H1 (cell line): Measurements from ENCODE around the gene TRABD2B. TPM values are rescaled to one million over a fixed set of nuclear protein-coding genes. Genes with fewer than 3 reads are reported as not detected.

ENCODE experiments used
- CTCF ChIA-PET: fragments of 300-600 bp; sonication (Branson Sonifier 250); formaldehyde crosslinking; loops from one replicate; lab custom pipeline; 2021; ENCODE audit not compliant: partially characterized antibody; lab: Charles Lee
- POLR2A ChIA-PET: fragments of 300-600 bp; sonication (Branson Sonifier 250); formaldehyde crosslinking; loops from one replicate; lab custom pipeline; 2021; ENCODE audit warnings: inconsistent platforms; ENCODE audit not compliant: partially characterized antibody; lab: Charles Lee
- DNase-seq, 2 experiments: peaks; one replicate each; pipeline versions ENCODE4 v3.0.0 to v3.0.0-alpha.2; 2010 to 2022; ENCODE audit warnings: low spot score in 2 of 2, low read depth in 1 of 2, mixed read lengths in 1 of 2
- FAIRE-seq: peaks from 2 replicates; lab custom pipeline; 2011; peaks lifted over from hg19 to GRCh38; lab: Jason Lieb, UNC
- H2AFZ ChIP-seq: 2 replicates; pipeline ENCODE4 v1.8.1; 2012; ENCODE audit warnings: low read length, inconsistent platforms
- H2AK5ac ChIP-seq: 2 replicates; pipeline ENCODE4 v1.6.1; 2013; ENCODE audit warnings: low read depth, low read length
- H2BK120ac ChIP-seq: replicated peaks from 2 replicates; pipeline ENCODE3; 2013; ENCODE audit warnings: low read depth, low read length, inconsistent platforms
- H2BK12ac ChIP-seq: 2 replicates; pipeline ENCODE4 v1.6.1; 2013; ENCODE audit warnings: low read depth, low read length
- H2BK15ac ChIP-seq: 2 replicates; pipeline ENCODE4 v1.6.1; 2013; ENCODE audit warnings: low read length
- H2BK20ac ChIP-seq: 2 replicates; pipeline ENCODE4 v1.6.1; 2013; ENCODE audit warnings: low read length
- H2BK5ac ChIP-seq: 2 replicates; pipeline ENCODE4 v1.6.1; 2013; ENCODE audit warnings: low read depth, low read length
- H3K14ac ChIP-seq: 2 replicates; pipeline ENCODE4 v1.6.1; 2013; ENCODE audit warnings: inconsistent platforms; ENCODE audit not compliant: insufficient read length
- H3K18ac ChIP-seq: 2 replicates; pipeline ENCODE4 v1.6.1; 2013; ENCODE audit warnings: low read length; ENCODE audit errors: extremely low read depth
- H3K23ac ChIP-seq: 2 replicates; pipeline ENCODE4 v1.6.1; 2013; ENCODE audit warnings: inconsistent platforms; ENCODE audit not compliant: insufficient read length
- H3K23me2 ChIP-seq: 2 replicates; pipeline ENCODE4 v1.6.1; 2013; ENCODE audit warnings: low read depth, low read length
- H3K27ac ChIP-seq: 2 replicates; pipeline ENCODE4 v1.6.1; 2011; ENCODE audit warnings: low read depth, low read length, inconsistent platforms
- H3K27me3 ChIP-seq, 4 experiments: replicated peaks in 1 of 4; 1 replicate in 1 of 4; 2 replicates in 3 of 4; pipeline versions ENCODE4 v1.6.1 to v1.8.1; 2011 to 2013; ENCODE audit warnings: low read length in 3 of 4, mild to moderate bottlenecking in 3 of 4, inconsistent platforms in 2 of 4, mixed read lengths in 2 of 4, moderate library complexity in 1 of 4; ENCODE audit not compliant: control insufficient read depth in 3 of 4, insufficient read depth in 3 of 4; ENCODE audit errors: extremely low read depth in 1 of 4
- H3K36me3 ChIP-seq, 4 experiments: 2 replicates each; pipeline versions ENCODE4 v1.6.1 to v1.8.1; 2011 to 2013; ENCODE audit warnings: mild to moderate bottlenecking in 4 of 4, low read length in 3 of 4, moderate library complexity in 2 of 4, control low read depth in 1 of 4, inconsistent platforms in 1 of 4; ENCODE audit not compliant: insufficient read depth in 4 of 4, control insufficient read depth in 2 of 4
- H3K4ac ChIP-seq: replicated peaks from 2 replicates; pipeline ENCODE3; 2013; ENCODE audit warnings: low read length, low read depth, mixed read lengths, inconsistent platforms; ENCODE audit not compliant: insufficient read length
- H3K4me1 ChIP-seq, 4 experiments: replicated peaks in 1 of 4; 1 replicate in 1 of 4; 2 replicates in 3 of 4; pipeline versions ENCODE4 v1.6.1 to v1.8.1; 2011 to 2013; ENCODE audit warnings: low read length in 3 of 4, inconsistent platforms in 2 of 4, mixed read lengths in 1 of 4; ENCODE audit not compliant: insufficient read depth in 4 of 4, control insufficient read depth in 3 of 4
- H3K4me2 ChIP-seq, 2 experiments: 2 replicates each; pipeline versions ENCODE4 v1.6.1 to v1.8.1; 2011 to 2013; ENCODE audit warnings: low read depth in 2 of 2, low read length in 2 of 2, control low read depth in 1 of 2, inconsistent platforms in 1 of 2, mild to moderate bottlenecking in 1 of 2; ENCODE audit not compliant: insufficient read depth in 1 of 2
- H3K4me3 ChIP-seq, 4 experiments: fragments of 200-600, 300-600 bp in 1 of 4; sonication (generic), shearing (Covaris generic), sonication (Bioruptor Twin) in 1 of 4; 2 replicates each; pipeline versions ENCODE4 v1.5.1 to v1.8.1; 2011 to 2016; ENCODE audit warnings: low read length in 4 of 4, low read depth in 3 of 4, control low read depth in 2 of 4, inconsistent platforms in 2 of 4, mild to moderate bottlenecking in 2 of 4, mixed read lengths in 1 of 4, moderate library complexity in 1 of 4; ENCODE audit not compliant: insufficient read depth in 2 of 4; ENCODE audit errors: extremely low read depth in 1 of 4
- H3K56ac ChIP-seq: replicated peaks from 2 replicates; pipeline ENCODE3; 2013; ENCODE audit warnings: low read depth, mild to moderate bottlenecking, mixed read lengths, low read length, inconsistent platforms; ENCODE audit not compliant: insufficient read length
- H3K79me1 ChIP-seq: 2 replicates; pipeline ENCODE4 v1.6.1; 2013; ENCODE audit warnings: low read depth, low read length, control low read depth
- H3K79me2 ChIP-seq, 2 experiments: 2 replicates each; pipeline versions ENCODE4 v1.6.1 to v1.8.1; 2012 to 2013; ENCODE audit warnings: low read length in 2 of 2, mild to moderate bottlenecking in 2 of 2, inconsistent platforms in 1 of 2; ENCODE audit not compliant: insufficient read depth in 2 of 2, control insufficient read depth in 1 of 2
- H3K9ac ChIP-seq, 4 experiments: replicated peaks in 1 of 4; 1 replicate in 1 of 4; 2 replicates in 3 of 4; pipeline versions ENCODE4 v1.6.1 to v1.8.1; 2011 to 2013; ENCODE audit warnings: low read depth in 3 of 4, low read length in 3 of 4, control low read depth in 2 of 4, mild to moderate bottlenecking in 2 of 4, moderate library complexity in 2 of 4, inconsistent platforms in 1 of 4; ENCODE audit errors: extremely low read depth in 1 of 4
- H3K9me3 ChIP-seq, 2 experiments: 2 replicates each; pipeline versions ENCODE4 v1.6.1 to v1.8.1; 2012 to 2013; ENCODE audit warnings: mild to moderate bottlenecking in 2 of 2, moderate library complexity in 2 of 2, control low read depth in 1 of 2, inconsistent platforms in 1 of 2, low read depth in 1 of 2, low read length in 1 of 2, mixed read lengths in 1 of 2; ENCODE audit not compliant: insufficient read depth in 2 of 2
- H4K20me1 ChIP-seq, 2 experiments: replicated peaks in 1 of 2; 2 replicates each; pipeline versions ENCODE3 to v1.8.1; 2011 to 2013; ENCODE audit warnings: inconsistent platforms in 2 of 2, low read length in 2 of 2, mild to moderate bottlenecking in 1 of 2; ENCODE audit not compliant: insufficient read depth in 2 of 2, control insufficient read depth in 1 of 2
- H4K5ac ChIP-seq: 2 replicates; pipeline ENCODE4 v1.6.1; 2013; ENCODE audit warnings: low read length, low read depth, mixed read lengths, inconsistent platforms; ENCODE audit not compliant: insufficient read length
- H4K8ac ChIP-seq: 2 replicates; pipeline ENCODE4 v1.8.0; 2013; ENCODE audit warnings: mild to moderate bottlenecking, moderate library complexity, low read length, inconsistent platforms; ENCODE audit not compliant: insufficient read depth; ENCODE audit errors: extremely low read depth
- H4K91ac ChIP-seq: replicated peaks from 2 replicates; pipeline ENCODE3; 2013; ENCODE audit warnings: low read length, mixed read lengths, inconsistent platforms; ENCODE audit not compliant: insufficient read length
- ASH2L ChIP-seq: fragments of 200-600, 300-600 bp; sonication (generic); IDR thresholded peaks from one replicate; pipeline ENCODE4 v1.7.1; 2017; ENCODE audit warnings: low read length
- CTBP2 ChIP-seq: IDR thresholded peaks from 2 replicates; pipeline ENCODE4 v1.7.0; 2011; ENCODE audit warnings: borderline replicate concordance, mild to moderate bottlenecking, moderate library complexity, mixed read lengths, low read length; ENCODE audit not compliant: insufficient read depth, insufficient read length
- EP300 ChIP-seq, 2 experiments: IDR thresholded peaks; 1 replicate in 1 of 2; 2 replicates in 1 of 2; pipeline ENCODE4 v1.6.1; 2011 to 2012; ENCODE audit warnings: low read depth in 2 of 2, low read length in 2 of 2, mild to moderate bottlenecking in 2 of 2, borderline replicate concordance in 1 of 2, inconsistent platforms in 1 of 2, moderate library complexity in 1 of 2
- GABPA ChIP-seq: IDR thresholded peaks from 2 replicates; pipeline ENCODE4 v1.6.1; 2011; ENCODE audit warnings: mild to moderate bottlenecking, low read length, moderate library complexity, borderline replicate concordance; ENCODE audit not compliant: insufficient read depth
- JUN ChIP-seq: IDR thresholded peaks from 2 replicates; pipeline ENCODE4 v1.6.1; 2011; ENCODE audit warnings: low read depth, mild to moderate bottlenecking, improper control_type of control experiment, low read length
- JUND ChIP-seq: IDR thresholded peaks from 2 replicates; pipeline ENCODE4 v1.6.1; 2011; ENCODE audit warnings: mild to moderate bottlenecking, improper control_type of control experiment, low read length
- MAFK ChIP-seq: IDR thresholded peaks from 2 replicates; pipeline ENCODE4 v1.6.1; 2012; ENCODE audit warnings: low read depth, mild to moderate bottlenecking, improper control_type of control experiment, low read length
- NANOG ChIP-seq: IDR thresholded peaks from 2 replicates; pipeline ENCODE4 v1.6.1; 2011; ENCODE audit warnings: low read length, low read depth, mild to moderate bottlenecking, inconsistent platforms; ENCODE audit not compliant: insufficient read depth, poor library complexity, severe bottlenecking
- SUZ12 ChIP-seq: fragments of 200-600 bp; sonication (generic); IDR thresholded peaks from 2 replicates; pipeline ENCODE4 v1.6.1; 2012; ENCODE audit warnings: mild to moderate bottlenecking, inconsistent platforms, low read length, moderate library complexity, mixed read lengths
- TAF7 ChIP-seq: optimal IDR thresholded peaks from 2 replicates; pipeline ENCODE3; 2011; ENCODE audit warnings: low read depth, mild to moderate bottlenecking, inconsistent platforms, low read length, moderate library complexity, borderline replicate concordance
- TCF12 ChIP-seq: IDR thresholded peaks from 2 replicates; pipeline ENCODE4 v1.6.1; 2011; ENCODE audit warnings: low read depth, mild to moderate bottlenecking, low read length
- YY1 ChIP-seq: IDR thresholded peaks from 2 replicates; pipeline ENCODE4 v1.6.1; 2011; ENCODE audit warnings: low read depth, mild to moderate bottlenecking, low read length
- ZNF274 ChIP-seq: IDR thresholded peaks from 2 replicates; pipeline ENCODE4 v1.7.0; 2012; ENCODE audit warnings: low read length, borderline replicate concordance; ENCODE audit errors: extremely low read depth
- WGBS, 2 experiments: shearing (Covaris generic) in 1 of 2; methylation state at CpG; one replicate each; pipeline versions ENCODE4 v1.1.6 to v1.1.7; 2013 to 2015; ENCODE audit warnings: low lambda C conversion rate in 2 of 2, mixed read lengths in 2 of 2, inconsistent platforms in 1 of 2, low coverage in 1 of 2, missing lambda C conversion rate in 1 of 2; ENCODE audit not compliant: insufficient replicate concordance in 2 of 2, insufficient coverage in 1 of 2, insufficient read length in 1 of 2; ENCODE audit errors: extremely low coverage in 1 of 2, missing lambda C conversion rate in 1 of 2; 5-methylcytosine and 5-hydroxymethylcytosine counted together
- polyA plus RNA-seq, 7 experiments: library from polyadenylated mRNA; depleted of rRNA in 3 of 7; stranded (reverse) in 5 of 7; unstranded in 2 of 7; fragments of >200 nt in 5 of 7; fragments of 200-250 nt in 2 of 7; gene quantifications; 1 replicate in 5 of 7; 2 replicates in 1 of 7; 4 replicates in 1 of 7; pipeline versions ENCODE4 v1.2.1 to v1.2.3, GENCODE V29; 2011 to 2013; ENCODE audit warnings: missing spikeins in 2 of 7, mixed read lengths in 2 of 7
- total RNA-seq: library from RNA; stranded (reverse); fragmentation: NEBNext Ultra II Directional; extraction: Animal tissue kit (Norgen Biotek cat#: 25700); gene quantifications from 2 replicates; pipeline ENCODE4 v1.2.1, GENCODE V29; 2021
- TF ChIP-seq, protein P1 (sequence below): IDR thresholded peaks from 2 replicates; pipeline ENCODE4 v1.6.1; 2012; ENCODE audit warnings: inconsistent platforms

TRABD2B gene
- total and polyA plus RNA-seq, 2 of the 8 experiments (the other 6 are each of a cell fraction or from before 2014, with no cell fraction given) = 0.95 to 3.4 TPM

DNA sequence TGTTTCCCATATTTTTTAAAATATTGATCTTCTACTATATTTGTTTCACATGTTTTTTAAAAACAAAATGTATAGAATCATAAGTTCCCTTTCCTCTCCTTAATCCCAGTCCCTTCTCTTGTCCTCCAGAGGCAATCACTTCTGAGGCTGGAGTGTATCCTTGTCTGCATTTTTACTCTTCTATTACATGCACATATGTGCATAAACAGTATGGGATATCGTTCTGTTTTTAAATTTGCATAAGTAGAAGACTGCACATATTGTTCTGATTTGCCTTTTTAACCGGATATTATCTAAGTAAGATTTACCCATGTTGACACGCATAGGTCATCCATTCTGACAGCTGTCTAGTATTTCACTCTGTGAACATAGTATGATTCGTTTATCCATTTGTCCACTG lies 142.0 kb downstream of the TRABD2B start:
- WGBS, 2 experiments = 80% methylated on average over 4 of the region's 4 CpGs; no CpG with 5 or more reads in 1 of the 2 experiments
- TF ChIP-seq JUN = no peak
- TF ChIP-seq SUZ12 = no peak
- TF ChIP-seq, protein P1, sequence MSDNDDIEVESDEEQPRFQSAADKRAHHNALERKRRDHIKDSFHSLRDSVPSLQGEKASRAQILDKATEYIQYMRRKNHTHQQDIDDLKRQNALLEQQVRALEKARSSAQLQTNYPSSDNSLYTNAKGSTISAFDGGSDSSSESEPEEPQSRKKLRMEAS = no peak
- TF ChIP-seq NANOG = no peak
- TF ChIP-seq EP300 (IDR thresholded peaks at IDR 0.05; ENCODE audit: borderline replicate concordance in 1 of 2, low read depth in 2 of 2, low read length in 2 of 2) = no peak
- no peak for TF ChIP-seq TAF7
- no peak for TF ChIP-seq CTBP2
- TF ChIP-seq TCF12 = no peak
- no peak for TF ChIP-seq YY1
- TF ChIP-seq ZNF274 = no peak
- no peak for TF ChIP-seq GABPA
- no peak for TF ChIP-seq JUND
- TF ChIP-seq MAFK = no peak
- no peak for TF ChIP-seq ASH2L

More for the DNA sequence above, 142.0 kb downstream of the TRABD2B start:
- H3K4ac ChIP-seq = no peak overlapping the region
- H3K79me1 ChIP-seq = no peaks in the 10 kb centered on the region; the same call in 1 of the 2 replicates
- H3K4me1 ChIP-seq = no peaks in the 10 kb centered on the region; a peak in 2 of 7 replicates
- no peaks in the 10 kb centered on the region for H3K36me3 ChIP-seq
- no peaks in the 10 kb centered on the region for H3K23me2 ChIP-seq
- POLR2A ChIA-PET = no interaction called here
- no peak overlapping the region for H4K5ac ChIP-seq
- H3K14ac ChIP-seq = no peak overlapping the region
- H3K27ac ChIP-seq = no peak overlapping the region
- H3K9ac ChIP-seq = no peak overlapping the region
- no peaks in the 10 kb centered on the region for H4K20me1 ChIP-seq
- no peak overlapping the region for H2BK12ac ChIP-seq
- H2BK120ac ChIP-seq = no peak overlapping the region
- no peak overlapping the region for H4K91ac ChIP-seq
- no peak overlapping the region for H3K4me2 ChIP-seq
- H2BK15ac ChIP-seq = no peak overlapping the region
- FAIRE-seq = no peak
- no peak overlapping the region for H2AK5ac ChIP-seq
- no peaks in the 10 kb centered on the region for H3K79me2 ChIP-seq
- H2BK5ac ChIP-seq = no peak overlapping the region
- H3K27me3 ChIP-seq = no peaks in the 10 kb centered on the region
- H2AFZ ChIP-seq = no peak overlapping the region
- CTCF ChIA-PET = no interaction called here
- no peak overlapping the region for H3K23ac ChIP-seq
- H2BK20ac ChIP-seq = no peak overlapping the region
- no peak overlapping the region for H3K4me3 ChIP-seq
- no peak overlapping the region for H3K18ac ChIP-seq
- H4K8ac ChIP-seq = no peak overlapping the region
- no peak for DNase-seq
- no peak overlapping the region for H3K56ac ChIP-seq
- H3K9me3 ChIP-seq = no peaks in the 10 kb centered on the region
